Fibroblast of skin of scalp (primary cell): ENCODE results near the gene LDLRAP1.

Source experiments
- DNase-seq: peaks from one replicate; pipeline ENCODE4 v3.0.0-alpha.2; 2013

LDLRAP1 gene

GRCh38 chr1:25544243-25544764 lies 898 bp downstream of the LDLRAP1 start:
- no peak for DNase-seq

GRCh38 chr1:25544819-25545218 lies 1.4 kb downstream of the LDLRAP1 start:
- peak; percentile 38 for DNase-seq

- no peak for DNase-seq
Observed at GRCh38 chr1:25545767-25546166, 2.4 kb downstream of the LDLRAP1 start.

GRCh38 chr1:25546193-25546592 lies 2.8 kb downstream of the LDLRAP1 start:
- DNase-seq = no peak

- DNase-seq = no peak
Observed at GRCh38 chr1:25548601-25549000, 5.2 kb downstream of the LDLRAP1 start.

GRCh38 chr1:25549273-25550154 lies 6.1 kb downstream of the LDLRAP1 start:
- peak; percentile 24 for DNase-seq

GRCh38 chr1:25550155-25550506 lies 6.7 kb downstream of the LDLRAP1 start:
- DNase-seq = peak; percentile 47

- peak; percentile 44 for DNase-seq
Observed at GRCh38 chr1:25550683-25551310, 7.4 kb downstream of the LDLRAP1 start.

- no peak for DNase-seq
Observed at GRCh38 chr1:25553749-25554429, 10.5 kb downstream of the LDLRAP1 start.

GRCh38 chr1:25554430-25554780 lies 11.0 kb downstream of the LDLRAP1 start:
- no peak for DNase-seq

GRCh38 chr1:25554886-25555752 lies 11.7 kb downstream of the LDLRAP1 start:
- no peak for DNase-seq

- DNase-seq = no peak
Observed at GRCh38 chr1:25555753-25556092, 12.3 kb downstream of the LDLRAP1 start.

GRCh38 chr1:25556132-25556670 lies 12.8 kb downstream of the LDLRAP1 start:
- DNase-seq = no peak

- DNase-seq = peak; percentile 51
Observed at GRCh38 chr1:25556791-25557476, 13.5 kb downstream of the LDLRAP1 start.

- no peak for DNase-seq
Observed at GRCh38 chr1:25557543-25557942, 14.1 kb downstream of the LDLRAP1 start.

- no peak for DNase-seq
Observed at GRCh38 chr1:25559031-25559430, 15.6 kb downstream of the LDLRAP1 start.

- no peak for DNase-seq
Observed at GRCh38 chr1:25560001-25560400, 16.6 kb downstream of the LDLRAP1 start.

- DNase-seq = no peak
Observed at GRCh38 chr1:25560788-25561187, 17.4 kb downstream of the LDLRAP1 start.

- DNase-seq = no peak
Observed at GRCh38 chr1:25561421-25562100, 18.2 kb downstream of the LDLRAP1 start.

- no peak for DNase-seq
Observed at GRCh38 chr1:25562101-25562927, 18.9 kb downstream of the LDLRAP1 start.
